H1 (cell line): ENCODE results near the gene DCUN1D2. TPM values are rescaled to one million over a fixed set of nuclear protein-coding genes. Genes with fewer than 3 reads are reported as not detected.

Experiments
- CTCF ChIA-PET: fragments of 300-600 bp; sonication (Branson Sonifier 250); formaldehyde crosslinking; loops from one replicate; lab custom pipeline; 2021; ENCODE audit not compliant: partially characterized antibody; lab: Charles Lee
- POLR2A ChIA-PET: fragments of 300-600 bp; sonication (Branson Sonifier 250); formaldehyde crosslinking; loops from one replicate; lab custom pipeline; 2021; ENCODE audit warnings: inconsistent platforms; ENCODE audit not compliant: partially characterized antibody; lab: Charles Lee
- DNase-seq, 2 experiments: peaks; one replicate each; pipeline versions ENCODE4 v3.0.0 to v3.0.0-alpha.2; 2010 to 2022; ENCODE audit warnings: low spot score in 2 of 2, low read depth in 1 of 2, mixed read lengths in 1 of 2
- FAIRE-seq: peaks from 2 replicates; lab custom pipeline; 2011; peaks lifted over from hg19 to GRCh38; lab: Jason Lieb, UNC
- H2AFZ ChIP-seq: 2 replicates; pipeline ENCODE4 v1.8.1; 2012; ENCODE audit warnings: low read length, inconsistent platforms
- H2AK5ac ChIP-seq: 2 replicates; pipeline ENCODE4 v1.6.1; 2013; ENCODE audit warnings: low read depth, low read length
- H2BK120ac ChIP-seq: replicated peaks from 2 replicates; pipeline ENCODE3; 2013; ENCODE audit warnings: low read depth, low read length, inconsistent platforms
- H2BK12ac ChIP-seq: 2 replicates; pipeline ENCODE4 v1.6.1; 2013; ENCODE audit warnings: low read depth, low read length
- H2BK15ac ChIP-seq: 2 replicates; pipeline ENCODE4 v1.6.1; 2013; ENCODE audit warnings: low read length
- H2BK20ac ChIP-seq: 2 replicates; pipeline ENCODE4 v1.6.1; 2013; ENCODE audit warnings: low read length
- H2BK5ac ChIP-seq: 2 replicates; pipeline ENCODE4 v1.6.1; 2013; ENCODE audit warnings: low read depth, low read length
- H3K14ac ChIP-seq: 2 replicates; pipeline ENCODE4 v1.6.1; 2013; ENCODE audit warnings: inconsistent platforms; ENCODE audit not compliant: insufficient read length
- H3K18ac ChIP-seq: 2 replicates; pipeline ENCODE4 v1.6.1; 2013; ENCODE audit warnings: low read length; ENCODE audit errors: extremely low read depth
- H3K23ac ChIP-seq: 2 replicates; pipeline ENCODE4 v1.6.1; 2013; ENCODE audit warnings: inconsistent platforms; ENCODE audit not compliant: insufficient read length
- H3K23me2 ChIP-seq: 2 replicates; pipeline ENCODE4 v1.6.1; 2013; ENCODE audit warnings: low read depth, low read length
- H3K27ac ChIP-seq: 2 replicates; pipeline ENCODE4 v1.6.1; 2011; ENCODE audit warnings: low read depth, low read length, inconsistent platforms
- H3K27me3 ChIP-seq, 4 experiments: replicated peaks in 1 of 4; 1 replicate in 1 of 4; 2 replicates in 3 of 4; pipeline versions ENCODE4 v1.6.1 to v1.8.1; 2011 to 2013; ENCODE audit warnings: low read length in 3 of 4, mild to moderate bottlenecking in 3 of 4, inconsistent platforms in 2 of 4, mixed read lengths in 2 of 4, moderate library complexity in 1 of 4; ENCODE audit not compliant: control insufficient read depth in 3 of 4, insufficient read depth in 3 of 4; ENCODE audit errors: extremely low read depth in 1 of 4
- H3K36me3 ChIP-seq, 4 experiments: 2 replicates each; pipeline versions ENCODE4 v1.6.1 to v1.8.1; 2011 to 2013; ENCODE audit warnings: mild to moderate bottlenecking in 4 of 4, low read length in 3 of 4, moderate library complexity in 2 of 4, control low read depth in 1 of 4, inconsistent platforms in 1 of 4; ENCODE audit not compliant: insufficient read depth in 4 of 4, control insufficient read depth in 2 of 4
- H3K4ac ChIP-seq: replicated peaks from 2 replicates; pipeline ENCODE3; 2013; ENCODE audit warnings: low read length, low read depth, mixed read lengths, inconsistent platforms; ENCODE audit not compliant: insufficient read length
- H3K4me1 ChIP-seq, 4 experiments: replicated peaks in 1 of 4; 1 replicate in 1 of 4; 2 replicates in 3 of 4; pipeline versions ENCODE4 v1.6.1 to v1.8.1; 2011 to 2013; ENCODE audit warnings: low read length in 3 of 4, inconsistent platforms in 2 of 4, mixed read lengths in 1 of 4; ENCODE audit not compliant: insufficient read depth in 4 of 4, control insufficient read depth in 3 of 4
- H3K4me2 ChIP-seq, 2 experiments: 2 replicates each; pipeline versions ENCODE4 v1.6.1 to v1.8.1; 2011 to 2013; ENCODE audit warnings: low read depth in 2 of 2, low read length in 2 of 2, control low read depth in 1 of 2, inconsistent platforms in 1 of 2, mild to moderate bottlenecking in 1 of 2; ENCODE audit not compliant: insufficient read depth in 1 of 2
- H3K4me3 ChIP-seq, 4 experiments: fragments of 200-600, 300-600 bp in 1 of 4; sonication (generic), shearing (Covaris generic), sonication (Bioruptor Twin) in 1 of 4; 2 replicates each; pipeline versions ENCODE4 v1.5.1 to v1.8.1; 2011 to 2016; ENCODE audit warnings: low read length in 4 of 4, low read depth in 3 of 4, control low read depth in 2 of 4, inconsistent platforms in 2 of 4, mild to moderate bottlenecking in 2 of 4, mixed read lengths in 1 of 4, moderate library complexity in 1 of 4; ENCODE audit not compliant: insufficient read depth in 2 of 4; ENCODE audit errors: extremely low read depth in 1 of 4
- H3K56ac ChIP-seq: replicated peaks from 2 replicates; pipeline ENCODE3; 2013; ENCODE audit warnings: low read depth, mild to moderate bottlenecking, mixed read lengths, low read length, inconsistent platforms; ENCODE audit not compliant: insufficient read length
- H3K79me1 ChIP-seq: 2 replicates; pipeline ENCODE4 v1.6.1; 2013; ENCODE audit warnings: low read depth, low read length, control low read depth
- H3K79me2 ChIP-seq, 2 experiments: 2 replicates each; pipeline versions ENCODE4 v1.6.1 to v1.8.1; 2012 to 2013; ENCODE audit warnings: low read length in 2 of 2, mild to moderate bottlenecking in 2 of 2, inconsistent platforms in 1 of 2; ENCODE audit not compliant: insufficient read depth in 2 of 2, control insufficient read depth in 1 of 2
- H3K9ac ChIP-seq, 4 experiments: replicated peaks in 1 of 4; 1 replicate in 1 of 4; 2 replicates in 3 of 4; pipeline versions ENCODE4 v1.6.1 to v1.8.1; 2011 to 2013; ENCODE audit warnings: low read depth in 3 of 4, low read length in 3 of 4, control low read depth in 2 of 4, mild to moderate bottlenecking in 2 of 4, moderate library complexity in 2 of 4, inconsistent platforms in 1 of 4; ENCODE audit errors: extremely low read depth in 1 of 4
- H3K9me3 ChIP-seq, 2 experiments: 2 replicates each; pipeline versions ENCODE4 v1.6.1 to v1.8.1; 2012 to 2013; ENCODE audit warnings: mild to moderate bottlenecking in 2 of 2, moderate library complexity in 2 of 2, control low read depth in 1 of 2, inconsistent platforms in 1 of 2, low read depth in 1 of 2, low read length in 1 of 2, mixed read lengths in 1 of 2; ENCODE audit not compliant: insufficient read depth in 2 of 2
- H4K20me1 ChIP-seq, 2 experiments: replicated peaks in 1 of 2; 2 replicates each; pipeline versions ENCODE3 to v1.8.1; 2011 to 2013; ENCODE audit warnings: inconsistent platforms in 2 of 2, low read length in 2 of 2, mild to moderate bottlenecking in 1 of 2; ENCODE audit not compliant: insufficient read depth in 2 of 2, control insufficient read depth in 1 of 2
- H4K5ac ChIP-seq: 2 replicates; pipeline ENCODE4 v1.6.1; 2013; ENCODE audit warnings: low read length, low read depth, mixed read lengths, inconsistent platforms; ENCODE audit not compliant: insufficient read length
- H4K8ac ChIP-seq: 2 replicates; pipeline ENCODE4 v1.8.0; 2013; ENCODE audit warnings: mild to moderate bottlenecking, moderate library complexity, low read length, inconsistent platforms; ENCODE audit not compliant: insufficient read depth; ENCODE audit errors: extremely low read depth
- H4K91ac ChIP-seq: replicated peaks from 2 replicates; pipeline ENCODE3; 2013; ENCODE audit warnings: low read length, mixed read lengths, inconsistent platforms; ENCODE audit not compliant: insufficient read length
- CEBPB ChIP-seq: IDR thresholded peaks from 2 replicates; pipeline ENCODE4 v1.6.1; 2012; ENCODE audit warnings: low read depth, low read length
- EP300 ChIP-seq, 2 experiments: IDR thresholded peaks; 1 replicate in 1 of 2; 2 replicates in 1 of 2; pipeline ENCODE4 v1.6.1; 2011 to 2012; ENCODE audit warnings: low read depth in 2 of 2, low read length in 2 of 2, mild to moderate bottlenecking in 2 of 2, borderline replicate concordance in 1 of 2, inconsistent platforms in 1 of 2, moderate library complexity in 1 of 2
- MAX ChIP-seq: IDR thresholded peaks from 2 replicates; pipeline ENCODE4 v1.6.1; 2012; ENCODE audit warnings: inconsistent platforms
- NRF1 ChIP-seq: IDR thresholded peaks from 2 replicates; pipeline ENCODE4 v1.6.1; 2011; ENCODE audit warnings: mild to moderate bottlenecking, low read depth, low read length, improper control_type of control experiment
- POLR2AphosphoS5 ChIP-seq: IDR thresholded peaks from 2 replicates; pipeline ENCODE4 v1.6.1; 2011; ENCODE audit warnings: low read depth, low read length
- SUZ12 ChIP-seq: fragments of 200-600 bp; sonication (generic); IDR thresholded peaks from 2 replicates; pipeline ENCODE4 v1.6.1; 2012; ENCODE audit warnings: mild to moderate bottlenecking, inconsistent platforms, low read length, moderate library complexity, mixed read lengths
- TCF12 ChIP-seq: IDR thresholded peaks from 2 replicates; pipeline ENCODE4 v1.6.1; 2011; ENCODE audit warnings: low read depth, mild to moderate bottlenecking, low read length
- WGBS, 2 experiments: shearing (Covaris generic) in 1 of 2; methylation state at CpG; one replicate each; pipeline versions ENCODE4 v1.1.6 to v1.1.7; 2013 to 2015; ENCODE audit warnings: low lambda C conversion rate in 2 of 2, mixed read lengths in 2 of 2, inconsistent platforms in 1 of 2, low coverage in 1 of 2, missing lambda C conversion rate in 1 of 2; ENCODE audit not compliant: insufficient replicate concordance in 2 of 2, insufficient coverage in 1 of 2, insufficient read length in 1 of 2; ENCODE audit errors: extremely low coverage in 1 of 2, missing lambda C conversion rate in 1 of 2; 5-methylcytosine and 5-hydroxymethylcytosine counted together
- polyA plus RNA-seq, 7 experiments: library from polyadenylated mRNA; depleted of rRNA in 3 of 7; stranded (reverse) in 5 of 7; unstranded in 2 of 7; fragments of >200 nt in 5 of 7; fragments of 200-250 nt in 2 of 7; gene quantifications; 1 replicate in 5 of 7; 2 replicates in 1 of 7; 4 replicates in 1 of 7; pipeline versions ENCODE4 v1.2.1 to v1.2.3, GENCODE V29; 2011 to 2013; ENCODE audit warnings: missing spikeins in 2 of 7, mixed read lengths in 2 of 7
- total RNA-seq: library from RNA; stranded (reverse); fragmentation: NEBNext Ultra II Directional; extraction: Animal tissue kit (Norgen Biotek cat#: 25700); gene quantifications from 2 replicates; pipeline ENCODE4 v1.2.1, GENCODE V29; 2021

DCUN1D2 gene
- total and polyA plus RNA-seq, 2 of the 8 experiments (the other 6 are each of a cell fraction or from before 2014, with no cell fraction given), result 19.5 to 35.3 TPM

DNA sequence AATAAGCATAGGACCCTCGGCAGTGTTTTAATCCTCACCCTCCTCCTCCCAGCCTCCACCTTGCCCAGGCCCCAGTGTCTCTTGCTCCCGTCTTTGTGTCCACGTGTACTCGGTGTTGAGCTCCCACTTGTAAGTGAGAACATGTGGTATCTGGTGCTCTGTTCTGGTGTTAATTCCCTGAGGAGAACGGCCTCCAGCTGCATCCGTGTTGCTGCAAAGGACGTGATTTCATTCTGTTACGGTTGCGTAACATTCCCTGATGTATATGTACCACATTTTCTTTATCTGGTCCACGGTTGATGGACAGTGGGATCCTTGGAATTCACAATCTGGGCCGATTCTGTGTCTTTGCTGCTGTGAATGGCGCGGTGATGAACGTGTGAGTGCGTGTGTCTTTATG, 49.3 kb upstream of the DCUN1D2 start:
- no peak overlapping the region for H3K14ac ChIP-seq
- no peak overlapping the region for H3K4ac ChIP-seq
- no peak overlapping the region for H2BK12ac ChIP-seq
- H3K79me1 ChIP-seq, result peaks cover 10% of the 10 kb centered on the region
- no peak overlapping the region for H3K56ac ChIP-seq
- no peak overlapping the region for H3K9ac ChIP-seq
- no peak overlapping the region for H2AK5ac ChIP-seq
- no peaks in the 10 kb centered on the region for H3K9me3 ChIP-seq
- no peak overlapping the region for H2BK15ac ChIP-seq
- DNase-seq, result no peak
- H3K23me2 ChIP-seq, result no peaks in the 10 kb centered on the region
- peaks cover 0 to 4% (median 0%) of the 10 kb centered on the region in 4 experiments; a peak in 2 of 7 replicates for H3K4me1 ChIP-seq
- no peak overlapping the region for H4K8ac ChIP-seq
- TF ChIP-seq POLR2AphosphoS5 (no peak), MAX (no peak), NRF1 (no peak), SUZ12 (no peak), EP300 (IDR thresholded peaks at IDR 0.05; ENCODE audit: borderline replicate concordance in 1 of 2, low read depth in 2 of 2, low read length in 2 of 2) (no peak), CEBPB (peak; percentile 17; the same call in 1 of the 2 replicates), TCF12 (no peak)
- TF ChIP-seq, all 59 proteins: peak for 1
- H2BK5ac ChIP-seq, result no peak overlapping the region
- peaks cover 3 to 8% of the 10 kb centered on the region in 2 experiments for H4K20me1 ChIP-seq
- H3K36me3 ChIP-seq, result peaks cover 0 to 9% (median 3%) of the 10 kb centered on the region in 4 experiments; a peak in 6 of 8 replicates
- no peak overlapping the region for H3K23ac ChIP-seq
- CTCF ChIA-PET, result interaction anchor here (1.8 to 2.3 kb wide), 2 partner anchors 22 to 45 kb away, joined by 5 to 8 read pairs; no protein-coding TSS in a partner anchor
- H4K5ac ChIP-seq, result no peak overlapping the region
- no peak for FAIRE-seq
- no peak overlapping the region for H3K4me3 ChIP-seq
- H3K4me2 ChIP-seq, result no peak overlapping the region
- WGBS, 2 experiments, result 91% methylated on average over 15 of the region's 15 CpGs; no CpG with 5 or more reads in 1 of the 2 experiments
- POLR2A ChIA-PET, result interaction anchor here (1.3 kb wide), 1 partner anchor 14 kb away, joined by 3 read pairs; no protein-coding TSS in a partner anchor
- H3K27ac ChIP-seq, result no peak overlapping the region
- no peak overlapping the region for H3K18ac ChIP-seq
- no peak overlapping the region for H2BK120ac ChIP-seq
- no peak overlapping the region for H2AFZ ChIP-seq
- H3K79me2 ChIP-seq, result peaks cover 0 to 13% of the 10 kb centered on the region in 2 experiments; a peak in 1 of 4 replicates
- no peak overlapping the region for H4K91ac ChIP-seq
- no peaks in the 10 kb centered on the region; a peak in 1 of 7 replicates for H3K27me3 ChIP-seq
- H2BK20ac ChIP-seq, result no peak overlapping the region
